Measurements from ENCODE around the gene SYNGR3. TPM values are rescaled to one million over a fixed set of nuclear protein-coding genes. Genes with fewer than 3 reads are reported as not detected.

The SYNGR3 gene
- total and polyA plus RNA-seq, 2 donors (not counting 1 experiment from before 2014, with no cell fraction given): 1.8 TPM

GRCh38 chr16:1959269-1960039 is 30.3 kb upstream of the SYNGR3 start, which contains the start of gene NDUFB10:
NDUFB10 (plus strand) TSS chr16:1959538; CDS start chr16:1959625, 87 bp downstream.
- H3K27ac ChIP-seq (ENCODE audit: insufficient read depth, low read length): peak within 1 kb of the TSS; percentile 77
- peak within 1 kb of the TSS; percentile 93 for H3K4me2 ChIP-seq (ENCODE audit: extremely low read depth, insufficient read depth, low read length)
- TF ChIP-seq CTCF (conservative IDR thresholded peaks at IDR 0.05 in 1 of 2, IDR thresholded peaks at IDR 0.05 in 1 of 2; ENCODE audit: low read depth in 1 of 2, low read length in 2 of 2): peak; percentile 39 to 57
- no peak for TF ChIP-seq EZH2 (IDR thresholded peaks at IDR 0.05; ENCODE audit: low read length, missing control alignments)
- H3K4me1 ChIP-seq (ENCODE audit: control insufficient read depth, extremely low read depth, insufficient read depth, low read length): peaks cover 6% of the 10 kb centered on the region
- H3K9ac ChIP-seq (ENCODE audit: insufficient read depth, low read length): peak within 1 kb of the TSS; percentile 84
- DNase-seq (ENCODE audit: low read depth in 2 of 2): peak; percentile 83 to 91
- no peaks in the 10 kb centered on the region for H3K27me3 ChIP-seq (ENCODE audit: control insufficient read depth, insufficient read depth, low read length)
- peak within 1 kb of the TSS; percentile 72 to 84 (median 80) for H3K4me3 ChIP-seq (replicated peaks in 1 of 4; ENCODE audit: control extremely low read depth in 1 of 4, insufficient read depth in 1 of 4, low read depth in 3 of 4, low read length in 4 of 4)
- peaks cover 39% of the 10 kb centered on the region for H3K79me2 ChIP-seq (ENCODE audit: control insufficient read depth, insufficient read depth, low read length)
- peak within 1 kb of the TSS; percentile 85 for H2AFZ ChIP-seq (ENCODE audit: low read length)
- H3K9me3 ChIP-seq (ENCODE audit: control insufficient read depth, insufficient read depth, low read depth, low read length): no peaks in the 10 kb centered on the region
- no peaks in the 10 kb centered on the region for H4K20me1 ChIP-seq (ENCODE audit: control insufficient read depth, extremely low read depth, insufficient read depth, low read length)
- H3K36me3 ChIP-seq (ENCODE audit: control insufficient read depth, insufficient read depth, low read length): peaks cover 26% of the 10 kb centered on the region

- Histone ChIP-seq H3K4me2 (ENCODE audit: extremely low read depth, insufficient read depth, low read length) (peak overlapping the region; percentile 93), H3K79me2 (ENCODE audit: control insufficient read depth, insufficient read depth, low read length) (peaks cover 51% of the 10 kb centered on the region), H4K20me1 (ENCODE audit: control insufficient read depth, extremely low read depth, insufficient read depth, low read length) (no peaks in the 10 kb centered on the region), H3K4me3 (replicated peaks in 1 of 4; ENCODE audit: control extremely low read depth in 1 of 4, insufficient read depth in 1 of 4, low read depth in 3 of 4, low read length in 4 of 4) (peak overlapping the region; percentile 72 to 84 (median 80)), H2AFZ (ENCODE audit: low read length) (no peak overlapping the region), H3K36me3 (ENCODE audit: control insufficient read depth, insufficient read depth, low read length) (peaks cover 26% of the 10 kb centered on the region), H3K27me3 (ENCODE audit: control insufficient read depth, insufficient read depth, low read length) (no peaks in the 10 kb centered on the region), H3K9ac (ENCODE audit: insufficient read depth, low read length) (no peak overlapping the region), H3K9me3 (ENCODE audit: control insufficient read depth, insufficient read depth, low read depth, low read length) (no peaks in the 10 kb centered on the region), H3K27ac (ENCODE audit: insufficient read depth, low read length) (no peak overlapping the region), H3K4me1 (ENCODE audit: control insufficient read depth, extremely low read depth, insufficient read depth, low read length) (peaks cover 9% of the 10 kb centered on the region)
- TF ChIP-seq EZH2 (IDR thresholded peaks at IDR 0.05; ENCODE audit: low read length, missing control alignments) (no peak), CTCF (conservative IDR thresholded peaks at IDR 0.05 in 1 of 2, IDR thresholded peaks at IDR 0.05 in 1 of 2; ENCODE audit: low read depth in 1 of 2, low read length in 2 of 2) (no peak)
- DNase-seq (ENCODE audit: low read depth in 2 of 2): peak; percentile 48 to 49
Measured at GRCh38 chr16:1960665-1961630, 28.8 kb upstream of the SYNGR3 start.

- peaks cover 52% of the 10 kb centered on the region for H3K79me2 ChIP-seq (ENCODE audit: control insufficient read depth, insufficient read depth, low read length)
- TF ChIP-seq EZH2 (IDR thresholded peaks at IDR 0.05; ENCODE audit: low read length, missing control alignments) (no peak), CTCF (conservative IDR thresholded peaks at IDR 0.05 in 1 of 2, IDR thresholded peaks at IDR 0.05 in 1 of 2; ENCODE audit: low read depth in 1 of 2, low read length in 2 of 2) (no peak)
- H3K27me3 ChIP-seq (ENCODE audit: control insufficient read depth, insufficient read depth, low read length): no peaks in the 10 kb centered on the region
- H3K9ac ChIP-seq (ENCODE audit: insufficient read depth, low read length): no peak overlapping the region
- H3K27ac ChIP-seq (ENCODE audit: insufficient read depth, low read length): no peak overlapping the region
- DNase-seq (ENCODE audit: low read depth in 2 of 2): no peak
- no peaks in the 10 kb centered on the region for H4K20me1 ChIP-seq (ENCODE audit: control insufficient read depth, extremely low read depth, insufficient read depth, low read length)
- H3K4me2 ChIP-seq (ENCODE audit: extremely low read depth, insufficient read depth, low read length): no peak overlapping the region
- H2AFZ ChIP-seq (ENCODE audit: low read length): no peak overlapping the region
- peaks cover 9% of the 10 kb centered on the region for H3K4me1 ChIP-seq (ENCODE audit: control insufficient read depth, extremely low read depth, insufficient read depth, low read length)
- no peaks in the 10 kb centered on the region for H3K9me3 ChIP-seq (ENCODE audit: control insufficient read depth, insufficient read depth, low read depth, low read length)
- peaks cover 26% of the 10 kb centered on the region for H3K36me3 ChIP-seq (ENCODE audit: control insufficient read depth, insufficient read depth, low read length)
- no peak overlapping the region for H3K4me3 ChIP-seq (replicated peaks in 1 of 4; ENCODE audit: control extremely low read depth in 1 of 4, insufficient read depth in 1 of 4, low read depth in 3 of 4, low read length in 4 of 4)
Measured at GRCh38 chr16:1961651-1962067, 28.1 kb upstream of the SYNGR3 start.

Measured in fibroblast of lung (primary cell).